Mononuclear cell (primary cell): ENCODE results near the gene STAC. TPM values are rescaled to one million over a fixed set of nuclear protein-coding genes. Genes with fewer than 3 reads are reported as not detected.
A peak's percentile ranks its signal among the peaks of the same experiment; 100 is the strongest.

Source experiments
- H3K27me3 ChIP-seq: 2 replicates; pipeline ENCODE4 v1.6.0; 2011; ENCODE audit warnings: low read length, control low read depth; ENCODE audit not compliant: insufficient read depth
- H3K4me1 ChIP-seq: 2 replicates; pipeline ENCODE4 v1.5.1; 2011; ENCODE audit warnings: mild to moderate bottlenecking, low read length, control low read depth; ENCODE audit not compliant: insufficient read depth
- H3K4me3 ChIP-seq: 2 replicates; pipeline ENCODE4 v1.5.1; 2011; ENCODE audit warnings: mild to moderate bottlenecking, low read length, moderate library complexity
- H3K9me3 ChIP-seq: 2 replicates; pipeline ENCODE4 v1.5.1; 2011; ENCODE audit warnings: low read depth, mild to moderate bottlenecking, control low read depth, low read length
- total RNA-seq: library from RNA; depleted of rRNA; stranded (reverse); fragments of >200 nt; gene quantifications from one replicate; pipeline ENCODE4 v1.2.3, GENCODE V29; 2012

The STAC gene
- total RNA-seq, result under 0.01 TPM

GRCh38 chr3:36380221-36381031 is at the start of gene STAC:
STAC (plus strand) TSS chr3:36380504; CDS start chr3:36380644, 140 bp downstream.
- H3K4me1 ChIP-seq, result peaks cover 11% of the 10 kb centered on the region
- H3K27me3 ChIP-seq, result peaks cover 14% of the 10 kb centered on the region
- H3K9me3 ChIP-seq, result no peaks in the 10 kb centered on the region
- peak within 1 kb of the TSS; percentile 12 for H3K4me3 ChIP-seq

- Histone ChIP-seq H3K27me3 (no peaks in the 10 kb centered on the region), H3K9me3 (no peaks in the 10 kb centered on the region), H3K4me1 (no peaks in the 10 kb centered on the region), H3K4me3 (no peak overlapping the region)
These were observed 48.2 kb upstream of the STAC start for GRCh38 chr3:36332139-36332538.

GRCh38 chr3:36362216-36362615 is 18.1 kb upstream of the STAC start:
- H3K27me3 ChIP-seq, result no peaks in the 10 kb centered on the region
- no peak overlapping the region for H3K4me3 ChIP-seq
- peaks cover 10% of the 10 kb centered on the region for H3K9me3 ChIP-seq
- H3K4me1 ChIP-seq, result no peaks in the 10 kb centered on the region

GRCh38 chr3:36362973-36363372 is 17.3 kb upstream of the STAC start:
- H3K27me3 ChIP-seq, result no peaks in the 10 kb centered on the region
- no peak overlapping the region for H3K4me3 ChIP-seq
- H3K4me1 ChIP-seq, result no peaks in the 10 kb centered on the region
- H3K9me3 ChIP-seq, result peaks cover 10% of the 10 kb centered on the region

GRCh38 chr3:36364260-36364659 is 16.0 kb upstream of the STAC start:
- no peaks in the 10 kb centered on the region for H3K4me1 ChIP-seq
- peaks cover 4% of the 10 kb centered on the region for H3K9me3 ChIP-seq
- H3K27me3 ChIP-seq, result no peaks in the 10 kb centered on the region
- no peak overlapping the region for H3K4me3 ChIP-seq

GRCh38 chr3:36365829-36366228 is 14.5 kb upstream of the STAC start:
- no peaks in the 10 kb centered on the region for H3K27me3 ChIP-seq
- H3K4me3 ChIP-seq, result no peak overlapping the region
- no peaks in the 10 kb centered on the region for H3K9me3 ChIP-seq
- no peaks in the 10 kb centered on the region for H3K4me1 ChIP-seq

- no peaks in the 10 kb centered on the region for H3K4me1 ChIP-seq
- H3K27me3 ChIP-seq, result no peaks in the 10 kb centered on the region
- no peaks in the 10 kb centered on the region for H3K9me3 ChIP-seq
- no peak overlapping the region for H3K4me3 ChIP-seq
These were observed 14.0 kb upstream of the STAC start for GRCh38 chr3:36366308-36366707.

DNA sequence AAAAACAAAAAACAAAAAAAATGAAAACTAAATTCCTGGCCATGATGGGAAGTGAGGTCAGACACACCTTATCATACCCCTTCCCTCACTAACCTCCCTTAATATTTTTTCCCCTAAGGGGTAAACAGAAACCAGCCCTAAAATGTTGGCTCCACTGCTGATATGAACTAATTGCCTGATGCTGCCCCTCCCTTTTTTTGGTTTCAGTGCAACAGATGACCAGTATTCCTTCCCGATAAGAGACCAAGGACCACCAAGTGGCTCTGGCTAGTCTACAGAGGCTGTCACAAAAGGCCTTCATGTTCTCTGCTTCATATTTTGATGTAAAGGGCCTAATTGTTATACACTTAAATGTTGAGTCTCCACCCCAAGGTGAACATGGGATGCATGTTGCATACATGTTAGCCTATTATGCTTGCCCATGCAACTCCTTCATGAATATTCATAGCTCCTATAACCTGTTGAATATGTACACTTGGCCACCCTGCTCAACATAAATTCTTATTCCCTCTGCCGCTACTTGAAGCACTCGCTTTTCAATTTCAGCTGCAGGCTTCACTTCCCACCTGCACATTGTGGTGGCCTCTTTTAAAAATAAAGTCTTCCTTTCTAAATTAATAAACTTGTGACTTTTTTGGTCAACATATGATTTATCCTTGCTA is 12.3 kb upstream of the STAC start:
- Histone ChIP-seq H3K4me1 (no peaks in the 10 kb centered on the region), H3K4me3 (no peak overlapping the region), H3K27me3 (no peaks in the 10 kb centered on the region), H3K9me3 (no peaks in the 10 kb centered on the region)

DNA sequence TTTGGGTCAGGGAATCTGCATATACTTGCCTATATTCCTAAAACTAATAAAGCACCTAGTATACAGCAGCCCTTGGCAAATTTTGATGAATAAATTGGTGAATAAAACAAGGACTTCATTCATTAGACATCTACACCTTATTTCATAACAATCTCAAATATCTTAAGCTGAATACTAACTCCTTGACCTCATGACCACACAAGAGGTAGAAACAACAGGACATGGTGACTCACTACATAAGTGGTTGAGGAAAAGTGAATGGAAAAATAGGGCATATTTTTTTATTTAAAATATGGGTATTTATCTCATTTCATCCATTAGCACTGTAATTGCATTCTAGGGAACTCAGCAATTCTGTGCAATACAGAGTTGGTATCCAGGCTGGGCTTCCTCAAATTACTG is 7.8 kb upstream of the STAC start:
- Histone ChIP-seq H3K9me3 (no peaks in the 10 kb centered on the region), H3K27me3 (no peaks in the 10 kb centered on the region), H3K4me1 (no peaks in the 10 kb centered on the region), H3K4me3 (no peak overlapping the region)

GRCh38 chr3:36373084-36373483 is 7.2 kb upstream of the STAC start:
- Histone ChIP-seq H3K4me1 (no peaks in the 10 kb centered on the region), H3K9me3 (no peaks in the 10 kb centered on the region), H3K27me3 (no peaks in the 10 kb centered on the region), H3K4me3 (no peak overlapping the region)

DNA sequence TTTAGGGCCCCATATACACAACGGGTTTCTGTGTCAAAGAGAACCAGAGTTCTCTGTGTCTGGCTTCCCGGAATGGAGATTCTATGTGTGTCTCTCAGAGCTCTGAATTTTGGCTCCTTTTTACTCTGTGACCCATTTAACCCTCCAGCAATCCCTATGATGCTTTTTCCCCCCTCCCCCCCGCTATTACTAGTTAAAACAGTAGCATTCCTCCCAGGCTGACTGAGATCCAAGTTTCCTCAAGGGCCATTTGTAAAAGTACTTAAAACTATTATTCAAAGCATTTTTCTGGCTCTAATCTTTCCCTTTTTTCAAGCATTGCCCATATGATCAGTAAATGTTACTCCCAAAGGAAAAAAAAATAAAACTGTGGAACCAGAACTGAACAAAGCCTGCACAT is 6.6 kb upstream of the STAC start:
- Histone ChIP-seq H3K4me1 (no peaks in the 10 kb centered on the region), H3K27me3 (no peaks in the 10 kb centered on the region), H3K9me3 (no peaks in the 10 kb centered on the region), H3K4me3 (no peak overlapping the region)

- Histone ChIP-seq H3K27me3 (peaks cover 14% of the 10 kb centered on the region), H3K4me1 (peaks cover 11% of the 10 kb centered on the region)
These were observed 458 bp upstream of the STAC start for GRCh38 chr3:36379872-36380220.

DNA sequence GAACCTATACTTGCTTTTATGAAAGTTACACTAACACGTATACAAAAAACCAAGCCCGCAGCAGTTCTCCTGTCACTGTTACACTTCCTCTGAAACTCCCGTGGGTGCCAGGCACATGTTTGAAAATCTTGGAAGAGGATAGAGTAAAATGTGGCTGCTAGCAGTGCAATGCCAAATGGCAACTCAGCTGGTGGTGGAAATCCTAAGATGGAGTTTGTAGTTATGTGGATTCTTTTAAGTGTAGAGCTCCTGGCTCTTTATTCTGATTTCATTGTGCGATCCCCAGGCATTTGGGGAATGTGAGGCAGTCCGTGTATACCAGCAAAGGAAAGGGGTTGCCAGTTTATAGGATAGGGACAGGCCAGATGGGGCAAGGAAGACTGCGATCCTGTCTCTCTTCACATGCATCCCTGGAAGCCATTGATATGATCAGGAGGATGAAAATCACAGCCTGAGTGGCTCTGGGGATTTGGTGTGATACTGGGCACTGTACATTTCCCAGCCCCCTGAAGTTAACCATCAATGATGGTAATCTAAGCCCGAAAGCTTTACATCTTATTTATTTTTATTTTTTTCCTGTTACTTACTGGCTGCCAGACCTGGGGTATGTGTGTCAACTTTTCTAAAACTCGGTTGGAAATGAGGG is 1.1 kb downstream of the STAC start:
- no peak overlapping the region for H3K4me3 ChIP-seq
- peaks cover 11% of the 10 kb centered on the region for H3K4me1 ChIP-seq
- H3K27me3 ChIP-seq, result peaks cover 14% of the 10 kb centered on the region
- no peaks in the 10 kb centered on the region for H3K9me3 ChIP-seq

More at GRCh38 chr3:36379872-36380220, 458 bp upstream of the STAC start:
- H3K4me3 ChIP-seq, result no peak overlapping the region
- H3K9me3 ChIP-seq, result no peaks in the 10 kb centered on the region

DNA sequence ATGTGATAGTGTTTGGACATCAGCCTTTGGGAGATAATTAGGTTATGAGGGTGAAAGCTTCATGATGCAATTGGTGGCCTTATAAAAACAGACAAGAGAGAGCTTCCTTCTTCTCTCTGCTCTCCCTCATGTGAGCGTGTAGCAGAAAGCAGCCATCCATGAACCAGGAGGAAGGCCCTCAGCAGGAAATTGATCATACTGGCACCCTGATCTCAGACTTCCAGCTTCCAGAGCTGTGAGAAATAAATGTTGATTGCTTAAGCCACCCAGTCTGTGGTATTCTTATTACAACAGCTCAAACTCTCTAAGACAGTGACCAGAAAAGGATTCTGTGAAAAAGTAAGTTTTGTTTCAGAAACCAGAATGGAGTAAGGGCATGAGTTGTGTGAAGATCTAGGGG is 13.3 kb downstream of the STAC start:
- Histone ChIP-seq H3K4me1 (no peaks in the 10 kb centered on the region), H3K9me3 (no peaks in the 10 kb centered on the region), H3K4me3 (no peak overlapping the region), H3K27me3 (no peaks in the 10 kb centered on the region)

- H3K27me3 ChIP-seq, result no peaks in the 10 kb centered on the region
- H3K4me1 ChIP-seq, result no peaks in the 10 kb centered on the region
- no peak overlapping the region for H3K4me3 ChIP-seq
- no peaks in the 10 kb centered on the region for H3K9me3 ChIP-seq
These were observed 13.9 kb downstream of the STAC start for GRCh38 chr3:36394176-36394575.
